Fibroblast of pulmonary artery (primary cell): ENCODE results near the gene AKR1B1.
A peak's percentile ranks its signal among the peaks of the same experiment; 100 is the strongest.

Experiments used
- DNase-seq: peaks from one replicate; pipeline ENCODE4 v3.0.0-alpha.2; 2010; ENCODE audit warnings: low read depth
- H3K4me3 ChIP-seq: replicated peaks from 2 replicates; pipeline ENCODE4 v1.5.1; 2011; ENCODE audit warnings: low read depth, mild to moderate bottlenecking, control low read depth, low read length, moderate library complexity
- CTCF ChIP-seq: IDR thresholded peaks from 2 replicates; pipeline ENCODE4 v1.5.1; 2011; ENCODE audit warnings: mild to moderate bottlenecking, control low read depth, low read length, inconsistent platforms; ENCODE audit errors: missing control alignments

The AKR1B1 gene

GRCh38 chr7:134452991-134453473 lies 5.9 kb downstream of the AKR1B1 start:
- TF ChIP-seq CTCF, result no peak
- no peak overlapping the region for H3K4me3 ChIP-seq
- no peak for DNase-seq

GRCh38 chr7:134452419-134452838 lies 6.5 kb downstream of the AKR1B1 start:
- no peak for TF ChIP-seq CTCF
- no peak overlapping the region for H3K4me3 ChIP-seq
- DNase-seq, result no peak

GRCh38 chr7:134451656-134452055 lies 7.2 kb downstream of the AKR1B1 start:
- DNase-seq, result no peak
- H3K4me3 ChIP-seq, result no peak overlapping the region
- TF ChIP-seq CTCF, result no peak

- no peak for DNase-seq
- no peak overlapping the region for H3K4me3 ChIP-seq
Measured at GRCh38 chr7:134450294-134451000, 8.5 kb downstream of the AKR1B1 start.

GRCh38 chr7:134449680-134450079 lies 9.2 kb downstream of the AKR1B1 start:
- no peak overlapping the region for H3K4me3 ChIP-seq
- no peak for TF ChIP-seq CTCF
- no peak for DNase-seq

More at GRCh38 chr7:134450294-134451000, 8.5 kb downstream of the AKR1B1 start:
- no peak for TF ChIP-seq CTCF

- TF ChIP-seq CTCF, result no peak
- peak; percentile 93 for DNase-seq
- H3K4me3 ChIP-seq, result no peak overlapping the region
Measured at GRCh38 chr7:134448356-134449229, 10.3 kb downstream of the AKR1B1 start.
